Testis (tissue), 3 donors: ENCODE measurements around the gene PITPNM3. TPM values are rescaled to one million over a fixed set of nuclear protein-coding genes. Genes with fewer than 3 reads are reported as not detected.

Experiments
- DNase-seq: peaks from one replicate; pipeline ENCODE4 v3.0.0-alpha.2; 2019
- H3K27ac ChIP-seq, 2 donors: fragments of 200-600 bp; sonication (generic); one replicate each; pipeline ENCODE4 v1.5.1; 2019
- H3K27me3 ChIP-seq: fragments of 200-600 bp; sonication (generic); one replicate; pipeline ENCODE4 v1.5.1; 2019
- H3K36me3 ChIP-seq: fragments of 200-600 bp; sonication (generic); one replicate; pipeline ENCODE4 v1.5.1; 2017; ENCODE audit warnings: low read depth; ENCODE audit errors: missing control alignments
- H3K4me1 ChIP-seq: fragments of 200-600 bp; sonication (generic); one replicate; pipeline ENCODE4 v1.5.1; 2019
- H3K4me3 ChIP-seq, 2 donors: fragments of 200-600 bp; sonication (generic); one replicate each; pipeline ENCODE4 v1.5.1; 2017 to 2019
- H3K9me3 ChIP-seq: fragments of 200-600 bp; sonication (generic); one replicate; pipeline ENCODE4 v1.5.1; 2017
- POLR2A ChIP-seq: fragments of 450-650 bp; IDR thresholded peaks from one replicate; pipeline ENCODE4 v1.6.1; 2017; ENCODE audit warnings: antibody characterized with exemption, mild to moderate bottlenecking, moderate library complexity
- WGBS, 2 donors: methylation state at CpG; one replicate each; pipeline ENCODE4 v1.1.5; 2018; 5-methylcytosine and 5-hydroxymethylcytosine counted together
- intact Hi-C: fragments of 100-400 bp; cut with DNase I; formaldehyde crosslinking; loops from one replicate; pipeline ENCODE4 v1.15.1; 2023; ENCODE audit warnings: low total_unique reads
- polyA plus RNA-seq: library from polyadenylated mRNA; stranded (reverse); fragments of 350-450 nt; fragmentation: Illumina TruSeq; extraction: RNeasy Lipid Tissue Mini Kit (QIAGEN cat#74804); gene quantifications from one replicate; pipeline ENCODE4 v1.2.3, GENCODE V29; 2014; ENCODE audit warnings: low read depth, low replicate concordance; ENCODE audit not compliant: insufficient read depth
- total RNA-seq, 2 donors: library from RNA; depleted of rRNA; stranded (reverse); fragments of >200 nt; gene quantifications; one replicate each; pipeline ENCODE4 v1.2.3, GENCODE V29; 2016
- TF ChIP-seq, protein P1 (sequence below), 3 experiments: fragments of 450-650 bp in 2 of 3; fragments of 200-600 bp in 1 of 3; sonication (generic) in 1 of 3; IDR thresholded peaks; one replicate each; pipeline ENCODE4 v1.5.1; 2016 to 2019; ENCODE audit warnings: antibody characterized with exemption in 3 of 3, mild to moderate bottlenecking in 2 of 3, moderate library complexity in 1 of 3

PITPNM3 gene
- total and polyA plus RNA-seq, 3 donors from 2014 or later = 6.3 to 7.3 (median 6.7) TPM

DNA sequence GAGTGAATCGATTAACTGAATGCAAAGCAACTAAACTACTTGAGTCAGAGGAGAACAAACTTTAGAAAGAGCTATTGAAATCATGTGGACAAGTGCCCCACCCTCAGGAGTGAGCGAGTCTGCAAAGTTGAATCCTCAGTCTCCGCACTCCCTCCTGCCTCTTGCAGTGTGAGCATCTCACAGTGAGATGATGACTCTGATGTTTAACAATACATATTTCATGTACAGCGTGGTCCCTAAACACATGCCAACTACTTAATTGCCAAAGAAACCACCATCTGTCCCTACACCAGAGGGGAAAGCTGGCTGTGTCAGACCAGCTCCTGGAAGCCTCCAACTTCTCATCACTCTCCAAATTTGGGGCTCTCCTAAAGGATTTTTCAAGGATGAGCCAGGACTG is 80.9 kb downstream of the PITPNM3 start:
- Histone ChIP-seq H3K27ac (no peak overlapping the region), H3K9me3 (no peaks in the 10 kb centered on the region), H3K4me1 (peaks cover 4% of the 10 kb centered on the region), H3K27me3 (no peaks in the 10 kb centered on the region), H3K4me3 (no peak overlapping the region), H3K36me3 (no peaks in the 10 kb centered on the region)
- DNase-seq = no peak
- WGBS, 2 donors = 78 to 80% methylated on average over 4 of the region's 4 CpGs
- TF ChIP-seq POLR2A = no peak
- TF ChIP-seq, protein P1, sequence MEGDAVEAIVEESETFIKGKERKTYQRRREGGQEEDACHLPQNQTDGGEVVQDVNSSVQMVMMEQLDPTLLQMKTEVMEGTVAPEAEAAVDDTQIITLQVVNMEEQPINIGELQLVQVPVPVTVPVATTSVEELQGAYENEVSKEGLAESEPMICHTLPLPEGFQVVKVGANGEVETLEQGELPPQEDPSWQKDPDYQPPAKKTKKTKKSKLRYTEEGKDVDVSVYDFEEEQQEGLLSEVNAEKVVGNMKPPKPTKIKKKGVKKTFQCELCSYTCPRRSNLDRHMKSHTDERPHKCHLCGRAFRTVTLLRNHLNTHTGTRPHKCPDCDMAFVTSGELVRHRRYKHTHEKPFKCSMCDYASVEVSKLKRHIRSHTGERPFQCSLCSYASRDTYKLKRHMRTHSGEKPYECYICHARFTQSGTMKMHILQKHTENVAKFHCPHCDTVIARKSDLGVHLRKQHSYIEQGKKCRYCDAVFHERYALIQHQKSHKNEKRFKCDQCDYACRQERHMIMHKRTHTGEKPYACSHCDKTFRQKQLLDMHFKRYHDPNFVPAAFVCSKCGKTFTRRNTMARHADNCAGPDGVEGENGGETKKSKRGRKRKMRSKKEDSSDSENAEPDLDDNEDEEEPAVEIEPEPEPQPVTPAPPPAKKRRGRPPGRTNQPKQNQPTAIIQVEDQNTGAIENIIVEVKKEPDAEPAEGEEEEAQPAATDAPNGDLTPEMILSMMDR (IDR thresholded peaks at IDR 0.05) = no peak
- intact Hi-C loops = no loop called here

DNA sequence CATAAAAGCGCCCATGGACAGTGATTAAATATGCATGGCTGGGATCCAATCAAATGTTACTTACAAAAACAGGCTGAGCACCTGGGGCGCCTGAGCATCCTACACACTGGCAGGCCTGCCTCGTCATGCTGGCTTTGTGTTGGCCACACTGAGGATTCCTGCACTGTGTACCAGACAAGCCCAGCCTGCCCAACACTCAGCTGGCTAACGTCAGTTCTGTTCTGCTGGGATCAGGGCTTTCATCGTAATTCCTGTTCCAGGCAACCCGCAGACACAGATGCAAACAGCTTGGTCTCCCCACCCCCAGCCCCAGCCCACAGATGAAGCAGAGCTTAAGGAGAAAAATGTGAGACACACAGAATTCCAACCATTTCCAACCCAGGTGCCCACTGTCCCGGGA is 81.4 kb downstream of the PITPNM3 start:
- no peak overlapping the region for H3K27ac ChIP-seq
- no peaks in the 10 kb centered on the region for H3K36me3 ChIP-seq

DNA sequence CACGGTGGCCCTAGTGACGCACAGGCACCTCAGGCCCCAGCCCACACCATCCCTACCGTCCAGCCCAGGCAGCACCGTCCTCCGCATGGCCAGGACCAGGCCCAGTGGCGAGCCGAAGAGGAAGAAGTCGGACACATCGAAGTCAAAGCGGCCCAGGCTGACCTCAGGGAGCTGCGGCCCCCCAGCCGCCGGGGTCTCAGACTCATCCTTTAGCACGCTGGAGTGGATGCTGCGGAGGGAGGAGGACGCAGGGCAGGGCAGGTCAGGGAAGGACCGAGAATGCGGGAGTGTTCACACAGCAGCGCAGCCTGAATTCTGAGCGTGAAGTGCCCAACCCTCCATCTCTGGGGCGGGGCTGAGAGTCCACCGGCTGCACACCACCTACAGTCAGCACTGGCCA is 82.0 kb downstream of the PITPNM3 start:
- no peak overlapping the region for H3K4me3 ChIP-seq
- peaks cover 4% of the 10 kb centered on the region for H3K4me1 ChIP-seq
- no peaks in the 10 kb centered on the region for H3K36me3 ChIP-seq
- H3K9me3 ChIP-seq = no peaks in the 10 kb centered on the region
- DNase-seq = no peak
- 89 to 90% methylated on average over 16 to 22 of the region's 22 CpGs for WGBS, 2 donors
- no peak overlapping the region for H3K27ac ChIP-seq
- no peak for TF ChIP-seq POLR2A
- TF ChIP-seq, protein P1 (IDR thresholded peaks at IDR 0.05) = no peak
- no peaks in the 10 kb centered on the region for H3K27me3 ChIP-seq
- intact Hi-C loops = no loop called here

More for the DNA sequence above, 81.4 kb downstream of the PITPNM3 start:
- Histone ChIP-seq H3K27me3 (no peaks in the 10 kb centered on the region), H3K9me3 (no peaks in the 10 kb centered on the region), H3K4me3 (no peak overlapping the region), H3K4me1 (peaks cover 4% of the 10 kb centered on the region)
- 73 to 84% methylated on average over 7 of the region's 7 CpGs for WGBS, 2 donors
- TF ChIP-seq, protein P1 (IDR thresholded peaks at IDR 0.05) = no peak
- no peak for TF ChIP-seq POLR2A
- DNase-seq = no peak
- intact Hi-C loops = no loop called here

DNA sequence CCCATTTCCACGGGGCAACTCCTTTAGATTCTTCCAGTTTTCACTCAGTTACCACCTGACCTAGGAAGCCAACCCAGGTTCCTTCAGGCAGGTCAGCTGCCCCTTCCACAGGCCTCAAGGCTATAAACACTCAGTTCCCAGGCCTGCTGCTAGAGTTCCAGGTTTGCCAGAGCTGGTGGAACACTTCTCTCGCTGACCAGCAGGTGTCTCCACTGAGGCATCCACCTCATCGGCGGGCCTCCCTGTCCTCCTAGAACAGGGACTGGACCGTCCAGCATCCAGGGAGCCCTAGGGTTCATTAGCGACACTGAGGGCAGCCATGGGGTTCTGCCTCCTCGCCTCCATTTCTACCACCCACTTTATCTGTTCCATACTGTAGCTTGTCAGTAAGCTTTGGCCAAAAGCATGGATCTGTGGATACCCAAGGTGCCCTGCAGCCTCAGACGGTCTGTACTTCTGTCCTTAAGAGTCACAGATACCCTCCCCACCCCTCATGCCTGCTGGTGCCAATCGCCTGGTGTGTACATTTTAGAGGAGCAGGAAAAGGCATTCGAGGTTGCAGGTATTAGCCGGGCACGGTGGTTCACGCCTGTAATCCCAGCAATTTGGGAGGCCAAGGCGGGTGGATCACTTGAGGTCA is 83.1 kb downstream of the PITPNM3 start:
- WGBS, 2 donors = 49 to 60% methylated on average over 14 of the region's 14 CpGs
- Histone ChIP-seq H3K4me1 (peaks cover 4% of the 10 kb centered on the region), H3K4me3 (no peak overlapping the region), H3K36me3 (no peaks in the 10 kb centered on the region), H3K27me3 (no peaks in the 10 kb centered on the region), H3K27ac (no peak overlapping the region), H3K9me3 (no peaks in the 10 kb centered on the region)
- peak; percentile 91 for DNase-seq
- TF ChIP-seq, protein P1 (IDR thresholded peaks at IDR 0.05) = peak; percentile 88 to 95 (median 89)
- TF ChIP-seq POLR2A = no peak
- intact Hi-C loops = no loop called here

DNA sequence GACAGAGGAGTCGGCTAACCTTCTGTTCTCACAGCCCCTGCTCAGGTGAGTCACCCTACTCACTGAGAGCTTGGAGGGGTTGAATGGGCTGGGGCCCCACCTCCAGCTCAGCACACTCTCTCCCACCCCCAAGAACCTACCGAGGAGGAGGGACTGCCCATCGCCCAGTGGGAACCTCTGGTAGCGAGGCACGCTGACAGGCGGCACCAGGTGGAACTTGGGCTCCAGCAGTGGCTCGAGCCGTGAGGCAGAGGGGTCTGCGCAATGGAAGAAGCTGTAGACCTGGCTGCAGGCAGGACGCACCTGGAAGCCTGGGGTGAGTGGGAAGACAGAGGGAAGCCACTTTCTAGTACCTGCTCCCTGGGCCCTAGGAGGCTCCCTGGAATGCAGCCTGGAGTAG is 83.8 kb downstream of the PITPNM3 start:
- no peaks in the 10 kb centered on the region for H3K36me3 ChIP-seq
- TF ChIP-seq POLR2A = no peak
- TF ChIP-seq, protein P1 (IDR thresholded peaks at IDR 0.05) = no peak
- intact Hi-C loops = no loop called here
- H3K27ac ChIP-seq = no peak overlapping the region
- H3K27me3 ChIP-seq = no peaks in the 10 kb centered on the region
- no peaks in the 10 kb centered on the region for H3K9me3 ChIP-seq
- no peak for DNase-seq
- no peak overlapping the region for H3K4me3 ChIP-seq
- H3K4me1 ChIP-seq = peaks cover 4% of the 10 kb centered on the region
- 83 to 92% methylated on average over 1 to 10 of the region's 10 CpGs for WGBS, 2 donors
